ENCODE data around the gene PAQR9. TPM values are rescaled to one million over a fixed set of nuclear protein-coding genes. Genes with fewer than 3 reads are reported as not detected.
A peak's percentile ranks its signal among the peaks of the same experiment; 100 is the strongest.

The PAQR9 gene
- total and polyA plus RNA-seq, 9 of the 15 experiments (the other 6 are each of a cell fraction or from before 2014, with no cell fraction given), result 0.04 to 0.58 (median 0.22) TPM

GRCh38 chr3:142915636-142916035 is 47.8 kb downstream of the PAQR9 start:
- no TSS peak for BruUV-seq (replicated peaks)
- Histone ChIP-seq H3K9me1 (ENCODE audit: control insufficient read depth, insufficient read depth, low read length) (no peaks in the 10 kb centered on the region), H2AFZ (ENCODE audit: low read depth, low read length) (no peak overlapping the region), H3K36me3 (ENCODE audit: control insufficient read depth, insufficient read depth, low read length) (no peaks in the 10 kb centered on the region), H3K27me3 (ENCODE audit: control insufficient read depth in 2 of 2, insufficient read depth in 2 of 2, low read length in 2 of 2) (no peaks in the 10 kb centered on the region), H3K79me2 (ENCODE audit: control insufficient read depth, insufficient read depth, low read length) (no peaks in the 10 kb centered on the region), H3K9me3 (replicated peaks; ENCODE audit: control insufficient read depth, insufficient read depth, low read depth, low read length) (no peaks in the 10 kb centered on the region), H3K4me2 (ENCODE audit: insufficient read depth, low read length) (no peak overlapping the region), H4K20me1 (replicated peaks; ENCODE audit: control insufficient read depth, insufficient read depth, low read length) (no peaks in the 10 kb centered on the region), H3K27ac (ENCODE audit: extremely low read depth, low read depth, low read length) (no peak overlapping the region), H3K4me3 (no peak overlapping the region), H3K4me1 (replicated peaks in 1 of 2; ENCODE audit: control insufficient read depth in 2 of 2, insufficient read depth in 2 of 2, low read length in 2 of 2) (no peaks in the 10 kb centered on the region; a peak in 1 of 5 replicates), H3K9ac (ENCODE audit: insufficient read depth in 1 of 2, low read depth in 2 of 2, low read length in 2 of 2) (no peak overlapping the region)
- TF ChIP-seq PBX2 (CRISPR knock-in tag; IDR thresholded peaks at IDR 0.05; ENCODE audit: low read depth), result no peak
- TF ChIP-seq PBX2 (tag; conservative IDR thresholded peaks at IDR 0.05; ENCODE audit: low read depth), result no peak
- TF ChIP-seq RFX1 (IDR thresholded peaks at IDR 0.05), result peak; percentile 36
- intact Hi-C loops (cut with micrococcal nuclease), result no loop called here
- 18% methylated on average over 3 of the region's 3 CpGs for WGBS (ENCODE audit: insufficient coverage, low coverage, missing lambda C conversion rate)
- ATAC-seq, result no peak
- in situ Hi-C loops (cut with MboI), result no loop called here
- no peak for FAIRE-seq
- POLR2A ChIA-PET, result interaction anchor here (1.4 kb wide), 1 partner anchor 15 kb away, joined by 3 read pairs; no protein-coding TSS in a partner anchor
- DNase-seq (ENCODE audit: extremely low read depth in 1 of 4, low spot score in 3 of 4), result no peak
- CTCF ChIA-PET (ENCODE audit: low intra/inter-chr PET ratio), result no interaction called here

All from K562 (cell line).